ENCODE data around the gene FOXF2. TPM values are rescaled to one million over a fixed set of nuclear protein-coding genes. Genes with fewer than 3 reads are reported as not detected.

The FOXF2 gene
- 5.1 and 5.5 TPM in 2 replicates for total RNA-seq

GRCh38 chr6:1389369-1390132 lies at the start of gene FOXF2:
TSS of gene FOXF2 (plus strand) at chr6:1389576. CDS start at chr6:1389948, 372 bp downstream.

Small RNA genes lying within 50 kb of the gene (small RNA-seq; reads per million reads assigned to genes)
- gene MIR6720, result not detected

Other genes starting within 250 kb of the FOXF2 start
- 0.59 and 1.1 TPM in 2 replicates for gene FOXQ1, start 77.5 kb upstream of the FOXF2 start, total RNA-seq
- gene FOXC1, start 220.3 kb downstream of the FOXF2 start, total RNA-seq, result 2.3 and 2.6 TPM in 2 replicates

Measured in subcutaneous preadipocyte (primary cell).